ENCODE measurements around the gene MAP3K4.

DNA sequence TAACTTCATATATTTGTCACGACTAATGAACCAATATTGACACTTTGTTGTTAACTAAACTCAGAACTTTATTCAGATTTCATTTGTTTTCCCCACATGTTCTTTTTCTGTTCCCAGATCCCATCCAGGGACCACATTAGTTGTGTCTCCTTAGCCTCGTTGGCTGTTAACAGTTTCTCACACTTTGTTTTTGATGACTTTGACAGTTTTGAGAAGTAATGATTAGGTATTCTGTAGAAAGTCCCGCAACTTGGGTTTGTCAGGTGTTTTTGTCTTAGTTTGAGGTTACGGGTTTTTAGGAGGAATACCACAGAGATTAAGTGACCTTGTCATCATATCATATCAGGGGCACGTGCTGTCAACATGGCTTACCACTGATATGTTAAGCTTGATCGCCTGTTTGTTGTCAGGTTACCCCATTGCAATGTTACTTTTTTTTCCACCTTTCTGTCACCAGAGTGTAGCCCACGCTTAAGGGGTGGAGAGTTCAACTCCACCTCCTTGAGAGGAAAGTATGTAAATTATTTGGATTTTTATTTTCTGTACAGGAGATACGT lies 32.9 kb downstream of the MAP3K4 start:
- TF ChIP-seq, protein P1, sequence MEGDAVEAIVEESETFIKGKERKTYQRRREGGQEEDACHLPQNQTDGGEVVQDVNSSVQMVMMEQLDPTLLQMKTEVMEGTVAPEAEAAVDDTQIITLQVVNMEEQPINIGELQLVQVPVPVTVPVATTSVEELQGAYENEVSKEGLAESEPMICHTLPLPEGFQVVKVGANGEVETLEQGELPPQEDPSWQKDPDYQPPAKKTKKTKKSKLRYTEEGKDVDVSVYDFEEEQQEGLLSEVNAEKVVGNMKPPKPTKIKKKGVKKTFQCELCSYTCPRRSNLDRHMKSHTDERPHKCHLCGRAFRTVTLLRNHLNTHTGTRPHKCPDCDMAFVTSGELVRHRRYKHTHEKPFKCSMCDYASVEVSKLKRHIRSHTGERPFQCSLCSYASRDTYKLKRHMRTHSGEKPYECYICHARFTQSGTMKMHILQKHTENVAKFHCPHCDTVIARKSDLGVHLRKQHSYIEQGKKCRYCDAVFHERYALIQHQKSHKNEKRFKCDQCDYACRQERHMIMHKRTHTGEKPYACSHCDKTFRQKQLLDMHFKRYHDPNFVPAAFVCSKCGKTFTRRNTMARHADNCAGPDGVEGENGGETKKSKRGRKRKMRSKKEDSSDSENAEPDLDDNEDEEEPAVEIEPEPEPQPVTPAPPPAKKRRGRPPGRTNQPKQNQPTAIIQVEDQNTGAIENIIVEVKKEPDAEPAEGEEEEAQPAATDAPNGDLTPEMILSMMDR (IDR thresholded peaks at IDR 0.05): no peak
- TF ChIP-seq POLR2AphosphoS5 (IDR thresholded peaks at IDR 0.05; ENCODE audit: insufficient read depth in 1 of 2, low read depth in 1 of 2): no peak

Data from vagina (tissue), 2 donors.